Measurements from ENCODE around the gene B3GAT2.
A peak's percentile ranks its signal among the peaks of the same experiment; 100 is the strongest.

The B3GAT2 gene, protein sequence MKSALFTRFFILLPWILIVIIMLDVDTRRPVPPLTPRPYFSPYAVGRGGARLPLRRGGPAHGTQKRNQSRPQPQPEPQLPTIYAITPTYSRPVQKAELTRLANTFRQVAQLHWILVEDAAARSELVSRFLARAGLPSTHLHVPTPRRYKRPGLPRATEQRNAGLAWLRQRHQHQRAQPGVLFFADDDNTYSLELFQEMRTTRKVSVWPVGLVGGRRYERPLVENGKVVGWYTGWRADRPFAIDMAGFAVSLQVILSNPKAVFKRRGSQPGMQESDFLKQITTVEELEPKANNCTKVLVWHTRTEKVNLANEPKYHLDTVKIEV

GRCh38 chr6:70956451-70957283, at the start of gene B3GAT2:
B3GAT2 (minus strand) TSS chr6:70957060; CDS start chr6:70956429, 631 bp downstream.
- Histone ChIP-seq H3K27me3 (peaks cover 32% of the 10 kb centered on the region), H4K20me1 (no peaks in the 10 kb centered on the region), H3K4me2 (peak within 1 kb of the TSS; percentile 76), H3K4me1 (no peaks in the 10 kb centered on the region), H3K9ac (no peak within 1 kb of the TSS), H3K36me3 (no peaks in the 10 kb centered on the region), H3K27ac (no peak within 1 kb of the TSS), H3K9me3 (peaks cover 20% of the 10 kb centered on the region), H3K4me3 (peak within 1 kb of the TSS; percentile 60)
- TF ChIP-seq Cebpa-rat (IDR thresholded peaks at IDR 0.05), result no peak

- H3K9me3 ChIP-seq, result no peaks in the 10 kb centered on the region
- no peak for TF ChIP-seq Cebpa-rat (IDR thresholded peaks at IDR 0.05)
- H3K27ac ChIP-seq, result no peak overlapping the region
- no peak overlapping the region for H3K4me3 ChIP-seq
- H4K20me1 ChIP-seq, result no peaks in the 10 kb centered on the region
- H3K27me3 ChIP-seq, result no peaks in the 10 kb centered on the region
- H3K4me2 ChIP-seq, result no peak overlapping the region
- no peak overlapping the region for H3K9ac ChIP-seq
- H3K36me3 ChIP-seq, result no peaks in the 10 kb centered on the region
- no peaks in the 10 kb centered on the region for H3K4me1 ChIP-seq
Observed at GRCh38 chr6:70998148-70998547, 41.3 kb upstream of the B3GAT2 start.

DNA sequence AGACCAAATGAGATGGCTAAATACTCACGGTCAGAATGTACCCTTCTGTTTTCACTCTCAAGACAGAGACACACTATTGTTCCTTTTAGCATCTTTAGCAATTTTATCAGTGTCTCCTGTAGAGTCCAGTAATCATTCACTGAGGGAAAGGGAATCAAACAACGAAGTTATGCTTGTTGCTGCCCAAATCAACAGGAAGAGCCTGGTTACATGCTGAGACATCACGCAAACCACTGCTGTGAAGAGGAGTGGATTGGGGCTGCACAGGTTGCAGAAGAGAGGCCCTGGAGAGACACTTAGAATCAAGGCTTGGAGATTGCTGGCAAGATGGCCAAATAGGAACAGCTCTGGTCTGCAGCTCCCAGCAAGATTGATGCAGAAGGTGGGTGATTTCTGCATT, 40.5 kb upstream of the B3GAT2 start:
- no peak for TF ChIP-seq Cebpa-rat (IDR thresholded peaks at IDR 0.05)
- H3K9ac ChIP-seq, result no peak overlapping the region
- H3K4me1 ChIP-seq, result no peaks in the 10 kb centered on the region
- no peak overlapping the region for H3K4me3 ChIP-seq
- H3K27me3 ChIP-seq, result no peaks in the 10 kb centered on the region
- no peaks in the 10 kb centered on the region for H3K9me3 ChIP-seq
- H3K36me3 ChIP-seq, result no peaks in the 10 kb centered on the region
- H4K20me1 ChIP-seq, result no peaks in the 10 kb centered on the region
- no peak overlapping the region for H3K27ac ChIP-seq
- H3K4me2 ChIP-seq, result no peak overlapping the region

DNA sequence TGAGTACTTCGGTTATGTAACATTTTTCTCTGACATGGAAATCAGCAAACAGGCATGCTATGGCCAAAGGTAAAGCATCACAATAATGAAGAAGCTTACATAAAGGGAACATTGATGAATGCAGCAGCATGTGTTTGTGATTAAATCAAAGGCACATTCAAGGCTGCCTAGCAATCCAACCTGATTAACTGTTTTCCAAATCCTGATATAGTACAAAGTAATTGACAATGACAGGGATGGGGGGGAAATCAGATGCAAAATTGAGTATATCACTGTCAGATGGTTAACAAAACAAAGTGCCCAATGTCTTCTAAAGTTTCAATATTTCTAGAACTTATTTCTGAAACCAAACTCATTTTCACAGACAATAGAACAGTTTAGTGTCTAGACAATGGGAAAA, 39.2 kb upstream of the B3GAT2 start:
- Histone ChIP-seq H4K20me1 (no peaks in the 10 kb centered on the region), H3K27me3 (no peaks in the 10 kb centered on the region), H3K4me1 (no peaks in the 10 kb centered on the region), H3K4me2 (no peak overlapping the region), H3K27ac (no peak overlapping the region), H3K9ac (no peak overlapping the region), H3K4me3 (no peak overlapping the region), H3K9me3 (no peaks in the 10 kb centered on the region), H3K36me3 (no peaks in the 10 kb centered on the region)
- TF ChIP-seq Cebpa-rat (IDR thresholded peaks at IDR 0.05), result no peak

- no peak overlapping the region for H3K4me3 ChIP-seq
- H3K9me3 ChIP-seq, result no peaks in the 10 kb centered on the region
- TF ChIP-seq Cebpa-rat (IDR thresholded peaks at IDR 0.05), result no peak
- no peaks in the 10 kb centered on the region for H3K27me3 ChIP-seq
- H3K4me2 ChIP-seq, result no peak overlapping the region
- no peak overlapping the region for H3K9ac ChIP-seq
- no peak overlapping the region for H3K27ac ChIP-seq
- no peaks in the 10 kb centered on the region for H4K20me1 ChIP-seq
- no peaks in the 10 kb centered on the region for H3K4me1 ChIP-seq
- H3K36me3 ChIP-seq, result no peaks in the 10 kb centered on the region
Observed at GRCh38 chr6:70995411-70995810, 38.6 kb upstream of the B3GAT2 start.

DNA sequence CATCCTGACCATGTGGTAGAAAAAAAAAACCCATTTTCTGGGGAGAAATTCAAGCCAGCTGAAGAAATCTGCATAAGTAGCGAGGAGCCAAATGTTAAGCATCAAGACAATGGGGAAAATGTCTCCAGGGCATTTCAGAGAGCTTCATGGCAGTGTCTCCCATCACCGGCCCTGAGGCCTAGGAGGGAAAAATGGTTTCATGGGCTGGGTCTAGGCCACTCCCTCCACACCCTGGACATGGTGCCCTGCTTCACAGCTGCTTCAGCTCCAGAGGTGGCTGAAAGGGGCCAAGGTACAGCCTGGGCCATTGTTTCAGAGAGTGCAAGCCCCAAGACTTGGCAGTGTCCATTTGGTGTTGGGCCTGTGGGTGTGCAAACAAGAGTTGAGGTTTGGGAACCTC, 34.4 kb upstream of the B3GAT2 start:
- no peaks in the 10 kb centered on the region for H3K4me1 ChIP-seq
- H3K27me3 ChIP-seq, result no peaks in the 10 kb centered on the region
- 0 out of 2 replicates have a peak, but pooled peaks cover under 1% of the 10 kb centered on the region for H3K9me3 ChIP-seq
- H4K20me1 ChIP-seq, result no peaks in the 10 kb centered on the region
- H3K9ac ChIP-seq, result no peak overlapping the region
- TF ChIP-seq Cebpa-rat (IDR thresholded peaks at IDR 0.05), result no peak
- H3K36me3 ChIP-seq, result no peaks in the 10 kb centered on the region
- H3K4me2 ChIP-seq, result no peak overlapping the region
- no peak overlapping the region for H3K27ac ChIP-seq
- no peak overlapping the region for H3K4me3 ChIP-seq

- Histone ChIP-seq H3K9ac (no peak overlapping the region), H3K4me2 (0 out of 2 replicates have a peak overlapping the region, but pooled peaks have one; percentile 15), H3K9me3 (peaks cover 14% of the 10 kb centered on the region; the same call in 1 of the 2 replicates), H3K4me1 (peaks cover 6% of the 10 kb centered on the region; the same call in 1 of the 2 replicates), H3K27me3 (no peaks in the 10 kb centered on the region), H3K4me3 (no peak overlapping the region), H3K36me3 (no peaks in the 10 kb centered on the region), H3K27ac (no peak overlapping the region), H4K20me1 (no peaks in the 10 kb centered on the region)
- no peak for TF ChIP-seq Cebpa-rat (IDR thresholded peaks at IDR 0.05)
Observed at GRCh38 chr6:70985156-70985555, 28.3 kb upstream of the B3GAT2 start.

- peaks cover 14% of the 10 kb centered on the region; the same call in 1 of the 2 replicates for H3K9me3 ChIP-seq
- H3K27ac ChIP-seq, result no peak overlapping the region
- no peaks in the 10 kb centered on the region for H3K36me3 ChIP-seq
- H3K9ac ChIP-seq, result no peak overlapping the region
- no peaks in the 10 kb centered on the region for H4K20me1 ChIP-seq
- TF ChIP-seq Cebpa-rat (IDR thresholded peaks at IDR 0.05), result no peak
- peaks cover 6% of the 10 kb centered on the region; the same call in 1 of the 2 replicates for H3K4me1 ChIP-seq
- H3K4me3 ChIP-seq, result no peak overlapping the region
- H3K27me3 ChIP-seq, result no peaks in the 10 kb centered on the region
- H3K4me2 ChIP-seq, result no peak overlapping the region
Observed at GRCh38 chr6:70982747-70983146, 25.9 kb upstream of the B3GAT2 start.

DNA sequence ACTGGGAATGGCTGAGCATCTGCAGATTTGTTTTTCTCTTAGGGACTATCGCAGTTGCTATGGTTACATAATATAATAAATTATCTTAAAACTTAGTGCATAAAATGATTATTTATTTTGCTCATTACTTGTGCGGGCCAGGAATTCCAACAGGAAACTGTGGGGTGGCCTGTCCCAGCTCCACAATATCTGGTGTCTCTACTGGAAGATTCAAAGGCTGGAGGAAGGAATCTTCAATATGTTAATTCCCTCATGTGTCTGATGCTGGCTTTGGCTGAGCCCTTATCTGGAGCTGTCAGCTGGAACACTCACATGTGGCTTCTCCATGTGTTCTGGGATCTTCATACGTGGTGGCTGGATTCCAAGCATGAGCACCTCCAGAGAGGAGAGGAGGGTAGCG, 23.9 kb upstream of the B3GAT2 start:
- Histone ChIP-seq H3K9ac (no peak overlapping the region), H4K20me1 (no peaks in the 10 kb centered on the region), H3K4me3 (no peak overlapping the region), H3K4me2 (no peak overlapping the region), H3K27me3 (no peaks in the 10 kb centered on the region), H3K4me1 (peaks cover 6% of the 10 kb centered on the region; the same call in 1 of the 2 replicates), H3K9me3 (peaks cover 8% of the 10 kb centered on the region; the same call in 1 of the 2 replicates), H3K27ac (no peak overlapping the region), H3K36me3 (no peaks in the 10 kb centered on the region)
- TF ChIP-seq Cebpa-rat (IDR thresholded peaks at IDR 0.05), result no peak

DNA sequence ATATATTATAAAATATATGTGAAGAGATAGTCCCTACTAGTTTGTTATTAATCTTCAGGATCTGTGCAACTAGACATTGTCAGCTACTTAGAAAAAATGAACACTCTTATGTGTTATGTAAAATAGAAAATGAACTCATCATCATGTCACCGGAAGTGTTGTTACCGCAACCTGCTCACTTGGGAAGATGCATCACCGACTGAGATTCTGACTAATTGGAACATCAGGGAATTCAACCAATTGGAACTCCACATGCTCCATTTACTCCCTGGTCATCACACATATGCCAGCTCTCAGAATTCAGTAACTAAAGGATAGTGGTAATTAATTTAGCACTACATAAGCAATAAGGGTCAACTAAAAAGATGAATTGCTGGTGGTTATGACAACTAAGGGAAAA, 16.7 kb upstream of the B3GAT2 start:
- no peak overlapping the region for H3K9ac ChIP-seq
- no peak overlapping the region for H3K4me2 ChIP-seq
- peaks cover 8% of the 10 kb centered on the region for H3K9me3 ChIP-seq
- no peaks in the 10 kb centered on the region for H3K27me3 ChIP-seq
- H4K20me1 ChIP-seq, result no peaks in the 10 kb centered on the region
- no peak overlapping the region for H3K27ac ChIP-seq
- H3K4me3 ChIP-seq, result no peak overlapping the region
- no peaks in the 10 kb centered on the region for H3K4me1 ChIP-seq
- no peaks in the 10 kb centered on the region for H3K36me3 ChIP-seq
- no peak for TF ChIP-seq Cebpa-rat (IDR thresholded peaks at IDR 0.05)
